Prostate gland (tissue), 1 donor: ENCODE data around the gene PRDX1.

Source experiments
- POLR2A ChIP-seq: fragments of 450-650 bp; IDR thresholded peaks from one replicate; pipeline ENCODE4 v1.6.1; 2016; ENCODE audit warnings: antibody characterized with exemption, mild to moderate bottlenecking
- POLR2AphosphoS5 ChIP-seq: sonication (generic); formaldehyde crosslinking; IDR thresholded peaks from one replicate; pipeline ENCODE4 v1.6.1; 2017; ENCODE audit warnings: antibody characterized with exemption

- peak; percentile 98 for TF ChIP-seq POLR2AphosphoS5
- peak; percentile 99 for TF ChIP-seq POLR2A
Observed at GRCh38 chr1:45490626-45491486, 30.8 kb downstream of the PRDX1 start, which contains the start of gene TESK2.
